Testis (tissue), 3 donors: Measurements from ENCODE around the gene TMEM87B. TPM values are rescaled to one million over a fixed set of nuclear protein-coding genes. Genes with fewer than 3 reads are reported as not detected.
A peak's percentile ranks its signal among the peaks of the same experiment; 100 is the strongest.

Experiments used
- DNase-seq: peaks from one replicate; pipeline ENCODE4 v3.0.0-alpha.2; 2019
- H3K27ac ChIP-seq, 2 donors: fragments of 200-600 bp; sonication (generic); one replicate each; pipeline ENCODE4 v1.5.1; 2019
- H3K27me3 ChIP-seq: fragments of 200-600 bp; sonication (generic); one replicate; pipeline ENCODE4 v1.5.1; 2019
- H3K36me3 ChIP-seq: fragments of 200-600 bp; sonication (generic); one replicate; pipeline ENCODE4 v1.5.1; 2017; ENCODE audit warnings: low read depth; ENCODE audit errors: missing control alignments
- H3K4me1 ChIP-seq: fragments of 200-600 bp; sonication (generic); one replicate; pipeline ENCODE4 v1.5.1; 2019
- H3K4me3 ChIP-seq, 2 donors: fragments of 200-600 bp; sonication (generic); one replicate each; pipeline ENCODE4 v1.5.1; 2017 to 2019
- H3K9me3 ChIP-seq: fragments of 200-600 bp; sonication (generic); one replicate; pipeline ENCODE4 v1.5.1; 2017
- CTCF ChIP-seq, 3 experiments: fragments of 450-650 bp in 2 of 3; fragments of 200-600 bp in 1 of 3; sonication (generic) in 1 of 3; IDR thresholded peaks; one replicate each; pipeline ENCODE4 v1.5.1; 2016 to 2019; ENCODE audit warnings: antibody characterized with exemption in 3 of 3, mild to moderate bottlenecking in 2 of 3, moderate library complexity in 1 of 3
- POLR2A ChIP-seq: fragments of 450-650 bp; IDR thresholded peaks from one replicate; pipeline ENCODE4 v1.6.1; 2017; ENCODE audit warnings: antibody characterized with exemption, mild to moderate bottlenecking, moderate library complexity
- WGBS, 2 donors: methylation state at CpG; one replicate each; pipeline ENCODE4 v1.1.5; 2018; 5-methylcytosine and 5-hydroxymethylcytosine counted together
- intact Hi-C: fragments of 100-400 bp; cut with DNase I; formaldehyde crosslinking; loops from one replicate; pipeline ENCODE4 v1.15.1; 2023; ENCODE audit warnings: low total_unique reads
- polyA plus RNA-seq: library from polyadenylated mRNA; stranded (reverse); fragments of 350-450 nt; fragmentation: Illumina TruSeq; extraction: RNeasy Lipid Tissue Mini Kit (QIAGEN cat#74804); gene quantifications from one replicate; pipeline ENCODE4 v1.2.3, GENCODE V29; 2014; ENCODE audit warnings: low read depth, low replicate concordance; ENCODE audit not compliant: insufficient read depth
- total RNA-seq, 2 donors: library from RNA; depleted of rRNA; stranded (reverse); fragments of >200 nt; gene quantifications; one replicate each; pipeline ENCODE4 v1.2.3, GENCODE V29; 2016

TMEM87B gene
- total and polyA plus RNA-seq, 3 donors from 2014 or later: 12.9 to 22.6 (median 13.2) TPM

- intact Hi-C loops: no loop called here
- Histone ChIP-seq H3K9me3 (no peaks in the 10 kb centered on the region), H3K36me3 (no peaks in the 10 kb centered on the region), H3K4me3 (no peak overlapping the region), H3K27ac (no peak overlapping the region), H3K27me3 (no peaks in the 10 kb centered on the region), H3K4me1 (no peaks in the 10 kb centered on the region)
- DNase-seq: peak; percentile 52
- TF ChIP-seq CTCF (IDR thresholded peaks at IDR 0.05): peak; percentile 28 to 49 (median 41)
- TF ChIP-seq POLR2A: no peak
These were observed 66.7 kb downstream of the TMEM87B start for GRCh38 chr2:112121682-112122254.

DNA sequence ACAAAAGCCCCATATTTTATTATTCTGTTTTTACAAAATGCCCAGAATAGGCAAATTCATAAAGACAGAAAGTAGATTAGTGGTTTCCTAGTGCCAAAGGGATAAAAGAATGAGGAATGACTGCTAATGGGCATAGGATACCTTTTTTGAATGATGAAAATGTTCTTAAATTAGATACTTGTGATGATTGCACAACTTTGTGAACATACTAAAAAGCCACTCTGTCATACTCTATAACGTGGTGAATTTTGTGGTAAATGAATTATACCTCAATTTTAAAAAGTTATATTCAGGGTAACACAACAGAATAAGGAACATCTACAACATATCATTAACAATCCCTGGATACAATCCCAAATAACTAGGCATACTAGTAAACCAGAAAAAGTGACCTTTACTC is 74.0 kb downstream of the TMEM87B start:
- intact Hi-C loops: no loop called here
- Histone ChIP-seq H3K9me3 (no peaks in the 10 kb centered on the region), H3K4me1 (no peaks in the 10 kb centered on the region), H3K36me3 (no peaks in the 10 kb centered on the region), H3K27me3 (no peaks in the 10 kb centered on the region), H3K4me3 (no peak overlapping the region), H3K27ac (no peak overlapping the region)
- no peak for DNase-seq
- WGBS, 2 donors: 73 to 76% methylated on average over 1 of the region's 1 CpG
- TF ChIP-seq POLR2A: no peak
- TF ChIP-seq CTCF (IDR thresholded peaks at IDR 0.05): no peak

DNA sequence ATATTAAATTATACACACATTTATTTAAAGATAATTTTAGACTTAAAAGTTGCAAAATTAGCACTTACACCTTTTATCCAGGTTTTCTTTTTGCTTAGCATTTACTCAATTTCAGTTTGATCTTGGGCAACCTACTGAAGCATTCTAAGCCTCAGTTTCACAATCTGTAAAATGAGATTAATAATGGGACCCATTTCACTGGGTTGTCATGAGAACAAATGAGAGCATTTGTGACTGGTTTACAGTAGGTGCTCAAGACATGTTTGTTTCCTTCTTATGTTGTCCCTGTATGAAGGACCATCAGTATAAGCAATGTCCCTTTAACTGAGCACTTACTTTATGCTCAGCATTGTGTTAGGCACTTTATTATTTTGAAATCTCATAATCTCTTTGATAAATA is 78.3 kb downstream of the TMEM87B start:
- Histone ChIP-seq H3K27ac (no peak overlapping the region), H3K4me1 (no peaks in the 10 kb centered on the region), H3K36me3 (no peaks in the 10 kb centered on the region), H3K9me3 (no peaks in the 10 kb centered on the region), H3K4me3 (no peak overlapping the region), H3K27me3 (no peaks in the 10 kb centered on the region)
- no peak for DNase-seq
- no peak for TF ChIP-seq POLR2A
- TF ChIP-seq CTCF (IDR thresholded peaks at IDR 0.05): no peak
- intact Hi-C loops: no loop called here

DNA sequence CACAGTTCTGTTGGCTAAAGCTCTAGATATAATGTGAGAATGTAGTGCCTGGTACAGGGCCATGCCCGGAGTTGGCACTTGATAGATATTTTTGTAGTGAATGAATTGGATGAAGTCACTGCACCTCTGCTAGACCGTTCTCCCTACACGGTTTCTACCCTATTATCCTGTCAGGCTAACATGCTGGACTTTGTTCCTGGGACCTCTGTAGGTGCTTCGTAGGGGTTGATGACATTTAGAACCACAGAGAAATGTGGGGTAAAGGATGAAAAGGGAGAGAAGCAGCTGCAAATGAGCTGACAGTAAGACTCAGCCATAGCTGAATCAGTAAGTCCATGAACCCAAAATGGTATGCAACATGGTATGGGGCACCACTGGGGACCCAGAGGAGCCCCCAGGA is 79.1 kb downstream of the TMEM87B start:
- 82 to 87% methylated on average over 4 of the region's 4 CpGs for WGBS, 2 donors
- TF ChIP-seq CTCF (IDR thresholded peaks at IDR 0.05) (no peak), POLR2A (no peak)
- no peak for DNase-seq
- Histone ChIP-seq H3K4me3 (no peak overlapping the region), H3K27ac (no peak overlapping the region), H3K4me1 (no peaks in the 10 kb centered on the region), H3K27me3 (no peaks in the 10 kb centered on the region), H3K36me3 (no peaks in the 10 kb centered on the region), H3K9me3 (no peaks in the 10 kb centered on the region)
- intact Hi-C loops: no loop called here

DNA sequence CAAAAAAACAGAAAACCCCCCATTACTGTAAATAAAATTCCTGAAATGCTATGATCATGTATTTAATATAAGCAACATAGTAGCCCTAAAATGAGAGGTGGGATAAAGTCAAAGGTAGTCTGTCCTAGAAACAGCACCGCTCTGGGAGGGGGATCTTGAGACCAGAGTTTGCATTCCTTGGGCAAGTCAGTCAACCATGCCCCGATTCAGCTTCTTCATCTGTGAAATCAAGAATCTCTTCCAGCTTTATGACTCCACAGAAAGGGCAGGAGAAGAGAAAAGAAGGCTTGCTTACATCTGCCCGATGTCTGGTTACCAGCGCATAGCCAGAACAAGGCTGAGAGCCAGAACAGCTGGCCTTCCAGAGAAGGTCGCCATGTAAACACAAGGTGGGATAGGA is 81.0 kb downstream of the TMEM87B start:
- DNase-seq: no peak
- TF ChIP-seq POLR2A (no peak), CTCF (IDR thresholded peaks at IDR 0.05) (no peak)
- no peaks in the 10 kb centered on the region for H3K36me3 ChIP-seq
- H3K4me3 ChIP-seq: no peak overlapping the region
- no peaks in the 10 kb centered on the region for H3K9me3 ChIP-seq
- no peak overlapping the region for H3K27ac ChIP-seq
- peaks cover 5% of the 10 kb centered on the region for H3K4me1 ChIP-seq
- 85 to 93% methylated on average over 5 of the region's 5 CpGs for WGBS, 2 donors
- no peaks in the 10 kb centered on the region for H3K27me3 ChIP-seq
- intact Hi-C loops: no loop called here
